Measurements from ENCODE around the gene KAT6B.
"Not testable (repeated sequence)": the region's sequence is repeated elsewhere in the genome, so short reads cannot be mapped to it uniquely, and the experiment has no call there.

The KAT6B gene

GRCh38 chr10:74888962-74889661 lies 62.7 kb downstream of the KAT6B start:
- Mint-ChIP-seq H3K27ac (peak overlapping the region; percentile 67), H3K9me3 (no peaks in the 10 kb centered on the region), H3K4me1 (peaks cover 14% of the 10 kb centered on the region), H3K36me3 (ENCODE audit: low read depth) (peaks cover 5% of the 10 kb centered on the region), H3K4me3 (no peak overlapping the region), H3K27me3 (ENCODE audit: low read depth, poor library complexity) (no peaks in the 10 kb centered on the region)
- no peak for DNase-seq
- TF ChIP-seq CTCF (IDR thresholded peaks at IDR 0.05), result no peak

- Mint-ChIP-seq H3K36me3 (ENCODE audit: low read depth) (peaks cover 10% of the 10 kb centered on the region), H3K4me1 (peaks cover 14% of the 10 kb centered on the region), H3K27ac (peak overlapping the region; percentile 67), H3K4me3 (no peak overlapping the region), H3K9me3 (no peaks in the 10 kb centered on the region), H3K27me3 (ENCODE audit: low read depth, poor library complexity) (no peaks in the 10 kb centered on the region)
- DNase-seq, result no peak
- no peak for TF ChIP-seq CTCF (IDR thresholded peaks at IDR 0.05)
These were observed 63.2 kb downstream of the KAT6B start for GRCh38 chr10:74889662-74889998.

GRCh38 chr10:74890460-74890859 lies 64.1 kb downstream of the KAT6B start:
- Mint-ChIP-seq H3K27me3 (ENCODE audit: low read depth, poor library complexity) (no peaks in the 10 kb centered on the region), H3K36me3 (ENCODE audit: low read depth) (peaks cover 14% of the 10 kb centered on the region), H3K4me3 (no peak overlapping the region), H3K9me3 (no peaks in the 10 kb centered on the region), H3K27ac (no peak overlapping the region), H3K4me1 (peaks cover 14% of the 10 kb centered on the region)
- no peak for TF ChIP-seq CTCF (IDR thresholded peaks at IDR 0.05)
- DNase-seq, result no peak

GRCh38 chr10:74891053-74891452 lies 64.7 kb downstream of the KAT6B start:
- Mint-ChIP-seq H3K27ac (no peak overlapping the region), H3K4me1 (peaks cover 14% of the 10 kb centered on the region), H3K9me3 (no peaks in the 10 kb centered on the region), H3K4me3 (no peak overlapping the region), H3K36me3 (ENCODE audit: low read depth) (peaks cover 14% of the 10 kb centered on the region), H3K27me3 (ENCODE audit: low read depth, poor library complexity) (no peaks in the 10 kb centered on the region)
- TF ChIP-seq CTCF (IDR thresholded peaks at IDR 0.05), result no peak
- no peak for DNase-seq

GRCh38 chr10:74892839-74893238 lies 66.4 kb downstream of the KAT6B start:
- Mint-ChIP-seq H3K27ac (no peak overlapping the region), H3K9me3 (no peaks in the 10 kb centered on the region), H3K27me3 (ENCODE audit: low read depth, poor library complexity) (no peaks in the 10 kb centered on the region), H3K4me1 (peaks cover 23% of the 10 kb centered on the region), H3K36me3 (ENCODE audit: low read depth) (peaks cover 14% of the 10 kb centered on the region), H3K4me3 (no peak overlapping the region)
- DNase-seq, result no peak
- TF ChIP-seq CTCF (IDR thresholded peaks at IDR 0.05), result no peak

- H3K27me3 Mint-ChIP-seq (ENCODE audit: low read depth, poor library complexity); DNase-seq; H3K4me3 Mint-ChIP-seq; H3K9me3 Mint-ChIP-seq; H3K27ac Mint-ChIP-seq: not testable (repeated sequence)
- Mint-ChIP-seq H3K36me3 (ENCODE audit: low read depth) (peaks cover 14% of the 10 kb centered on the region), H3K4me1 (peaks cover 23% of the 10 kb centered on the region)
These were observed 66.9 kb downstream of the KAT6B start for GRCh38 chr10:74893329-74893728.
